GM21723 (cell line): ENCODE measurements around the gene NDUFA9.

Source experiments
- ATAC-seq: cut with Tn5 transposase; IDR thresholded peaks from one replicate; pipeline ENCODE4 v1.9.1; 2021; ENCODE audit warnings: mild to moderate bottlenecking, moderate library complexity; ENCODE audit not compliant: unreplicated experiment

NDUFA9 gene

DNA sequence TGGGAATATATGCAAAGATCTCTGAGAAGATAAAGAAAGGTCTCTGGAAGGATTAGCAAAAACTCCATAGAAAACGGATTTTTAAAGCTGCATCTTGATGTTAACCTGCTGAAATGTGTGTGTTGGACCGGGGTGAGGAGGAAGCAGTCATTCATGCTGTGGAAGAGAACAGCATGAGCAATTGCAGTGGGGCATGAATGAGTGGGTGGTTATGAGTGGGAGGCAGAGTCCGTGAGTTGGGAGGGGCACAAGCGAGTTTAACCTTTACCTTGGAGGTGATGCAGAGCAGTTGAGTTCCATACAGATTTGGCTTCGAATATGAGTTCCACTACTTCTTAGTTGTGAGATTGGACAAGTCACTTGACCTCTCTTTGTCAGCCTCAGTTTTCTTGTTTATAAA is 41.8 kb downstream of the NDUFA9 start:
- ATAC-seq = no peak
